ENCODE results near the gene PKM.

The PKM gene

GRCh38 chr15:72233769-72234168 is 2.8 kb upstream of the PKM start:
- DNase-seq = no peak

- peak; percentile 28 for DNase-seq
These were observed 966 bp upstream of the PKM start for GRCh38 chr15:72231833-72232478.

- peak; percentile 45 for DNase-seq
These were observed 559 bp downstream of the PKM start for GRCh38 chr15:72230197-72231065.

GRCh38 chr15:72229947-72230196 is 1.1 kb downstream of the PKM start:
- no peak for DNase-seq

- no peak for DNase-seq
These were observed 1.7 kb downstream of the PKM start for GRCh38 chr15:72229076-72229946.

- DNase-seq = no peak
These were observed 3.3 kb downstream of the PKM start for GRCh38 chr15:72227720-72228119.

GRCh38 chr15:72227192-72227586 is 3.8 kb downstream of the PKM start:
- no peak for DNase-seq

- no peak for DNase-seq
These were observed 7.7 kb downstream of the PKM start for GRCh38 chr15:72223278-72223677.

GRCh38 chr15:72222393-72222792 is 8.6 kb downstream of the PKM start:
- DNase-seq = no peak

- DNase-seq = no peak
These were observed 10.3 kb downstream of the PKM start for GRCh38 chr15:72220687-72221086.

GRCh38 chr15:72217216-72217615 is 13.8 kb downstream of the PKM start:
- no peak for DNase-seq

- DNase-seq = no peak
These were observed 14.9 kb downstream of the PKM start for GRCh38 chr15:72216079-72216478.

- no peak for DNase-seq
These were observed 23.4 kb downstream of the PKM start for GRCh38 chr15:72207558-72208085.

- no peak for DNase-seq
These were observed 24.4 kb downstream of the PKM start for GRCh38 chr15:72206677-72207000.

- DNase-seq = no peak
These were observed 24.9 kb downstream of the PKM start for GRCh38 chr15:72205896-72206676.

- no peak for DNase-seq
These were observed 25.7 kb downstream of the PKM start for GRCh38 chr15:72205273-72205672.

- peak; percentile 50 for DNase-seq
These were observed 27.5 kb downstream of the PKM start for GRCh38 chr15:72203507-72203837.

GRCh38 chr15:72202801-72203506 is 28.0 kb downstream of the PKM start:
- DNase-seq = no peak

- no peak for DNase-seq
These were observed 28.7 kb downstream of the PKM start for GRCh38 chr15:72202302-72202701.

GRCh38 chr15:72201391-72201921 is 29.5 kb downstream of the PKM start:
- DNase-seq = no peak

GRCh38 chr15:72200395-72201237 is 30.4 kb downstream of the PKM start:
- no peak for DNase-seq

Data from DMS79 treated with DMSO at 0.1 percent for 48 hours (cell line).